GM12874 (cell line): ENCODE data around the gene GPR27.

Experiments used
- TF ChIP-seq, protein P1 (sequence below): IDR thresholded peaks from 2 replicates; pipeline ENCODE4 v1.5.1; 2011; ENCODE audit warnings: low read depth, mild to moderate bottlenecking, control low read depth, low read length, moderate library complexity; ENCODE audit not compliant: insufficient read depth

The GPR27 gene

DNA sequence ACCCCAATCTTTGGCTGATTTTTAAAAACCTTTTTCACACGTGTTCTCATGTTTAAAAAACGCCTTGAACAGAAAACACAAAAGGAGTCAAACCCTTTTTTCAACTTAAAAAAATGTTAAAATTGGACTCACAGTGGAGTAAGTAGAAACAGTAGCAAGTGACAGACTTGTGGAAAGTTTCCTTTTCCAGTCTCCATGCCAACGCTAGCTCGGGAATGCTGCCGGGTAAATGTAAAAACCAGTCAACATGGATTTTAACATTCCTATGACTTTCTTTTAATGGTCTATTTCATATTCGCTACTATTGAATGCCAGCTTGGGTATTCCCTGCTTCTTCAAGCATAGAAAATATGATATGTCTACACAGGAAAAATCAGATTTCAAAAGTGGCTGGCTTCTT lies 32.9 kb downstream of the GPR27 start:
- TF ChIP-seq, protein P1, sequence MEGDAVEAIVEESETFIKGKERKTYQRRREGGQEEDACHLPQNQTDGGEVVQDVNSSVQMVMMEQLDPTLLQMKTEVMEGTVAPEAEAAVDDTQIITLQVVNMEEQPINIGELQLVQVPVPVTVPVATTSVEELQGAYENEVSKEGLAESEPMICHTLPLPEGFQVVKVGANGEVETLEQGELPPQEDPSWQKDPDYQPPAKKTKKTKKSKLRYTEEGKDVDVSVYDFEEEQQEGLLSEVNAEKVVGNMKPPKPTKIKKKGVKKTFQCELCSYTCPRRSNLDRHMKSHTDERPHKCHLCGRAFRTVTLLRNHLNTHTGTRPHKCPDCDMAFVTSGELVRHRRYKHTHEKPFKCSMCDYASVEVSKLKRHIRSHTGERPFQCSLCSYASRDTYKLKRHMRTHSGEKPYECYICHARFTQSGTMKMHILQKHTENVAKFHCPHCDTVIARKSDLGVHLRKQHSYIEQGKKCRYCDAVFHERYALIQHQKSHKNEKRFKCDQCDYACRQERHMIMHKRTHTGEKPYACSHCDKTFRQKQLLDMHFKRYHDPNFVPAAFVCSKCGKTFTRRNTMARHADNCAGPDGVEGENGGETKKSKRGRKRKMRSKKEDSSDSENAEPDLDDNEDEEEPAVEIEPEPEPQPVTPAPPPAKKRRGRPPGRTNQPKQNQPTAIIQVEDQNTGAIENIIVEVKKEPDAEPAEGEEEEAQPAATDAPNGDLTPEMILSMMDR, result no peak

DNA sequence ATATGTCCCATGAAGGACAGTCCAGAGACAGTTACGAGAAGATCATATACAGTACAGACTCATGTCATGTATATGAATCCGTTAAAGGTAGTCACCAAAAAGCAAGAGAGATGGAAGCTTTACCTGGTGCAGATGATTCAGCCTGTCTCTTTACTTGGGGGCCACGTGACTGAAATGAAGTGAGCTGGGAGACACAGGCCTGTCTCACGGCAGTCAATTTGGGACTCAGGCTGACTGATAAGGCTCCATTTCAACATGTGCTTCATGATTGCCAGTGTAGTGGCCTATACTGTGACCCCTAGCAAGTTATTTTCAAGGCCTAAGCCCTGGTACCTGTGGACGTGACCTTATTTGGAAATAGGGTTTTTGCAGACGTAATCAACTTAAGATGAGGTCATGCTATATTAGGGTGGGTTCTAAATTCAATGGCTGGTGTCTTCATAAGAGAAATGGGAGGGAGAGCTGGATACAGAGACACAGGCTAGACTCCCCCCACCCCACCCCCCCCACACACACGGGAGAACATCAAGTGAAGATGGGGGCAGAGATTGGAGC lies 34.3 kb downstream of the GPR27 start:
- TF ChIP-seq, protein P1, result no peak

DNA sequence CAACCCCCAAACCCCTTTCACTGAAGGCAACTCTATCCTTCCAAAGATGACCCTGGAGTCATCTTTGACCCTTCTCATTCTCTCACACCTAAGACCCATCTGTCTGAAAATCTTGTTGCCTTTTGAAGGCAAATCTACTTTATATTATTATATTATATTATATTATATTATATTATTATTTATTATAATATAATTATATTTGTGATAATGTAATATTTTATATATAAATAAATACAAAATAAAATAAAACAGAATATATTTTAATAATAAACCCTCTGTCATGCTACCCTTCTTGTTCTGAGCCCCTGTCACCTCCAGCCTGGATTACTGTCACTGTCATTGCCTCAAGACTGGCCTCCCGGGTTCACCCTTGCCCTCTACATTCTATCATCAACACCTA lies 36.3 kb downstream of the GPR27 start:
- TF ChIP-seq, protein P1, result no peak

DNA sequence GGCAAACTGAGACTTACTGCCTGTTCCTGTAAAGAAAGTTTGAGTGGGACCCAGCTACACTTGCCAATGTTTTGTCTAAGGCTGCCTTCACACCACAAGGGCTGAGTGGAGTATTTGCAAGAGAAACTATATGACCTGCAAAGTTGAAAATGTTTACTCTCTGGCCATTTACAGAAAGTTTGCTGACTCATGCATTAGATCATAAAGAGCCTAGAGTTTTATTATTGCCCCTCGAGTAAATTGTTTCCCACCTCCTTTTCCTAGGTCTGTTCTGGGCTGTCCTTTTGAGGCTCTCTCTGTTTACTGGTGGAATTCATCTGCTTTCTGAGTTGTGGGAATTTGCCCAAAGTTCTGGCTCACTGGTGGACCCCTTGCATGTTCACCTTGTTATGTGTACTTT lies 38.0 kb downstream of the GPR27 start:
- TF ChIP-seq, protein P1, result no peak

DNA sequence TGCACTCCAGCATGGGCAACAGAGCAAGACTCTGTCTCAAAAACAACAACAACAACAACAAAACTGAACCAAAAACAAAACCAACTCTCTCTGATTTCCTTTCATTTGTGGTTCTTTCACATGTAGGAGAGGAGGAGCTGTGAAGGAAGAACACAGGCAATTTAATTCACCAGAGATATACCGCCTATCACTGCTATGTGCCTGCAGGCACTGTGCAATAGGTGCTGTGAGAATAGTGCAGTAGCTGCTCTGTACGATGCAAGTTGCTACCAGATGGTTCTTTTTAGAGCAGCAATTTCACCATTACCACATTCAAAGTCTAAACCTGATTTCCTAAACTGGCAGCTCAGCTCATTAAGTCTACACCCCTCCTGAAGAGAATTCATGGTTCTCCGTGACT lies 42.6 kb downstream of the GPR27 start:
- TF ChIP-seq, protein P1, result no peak

DNA sequence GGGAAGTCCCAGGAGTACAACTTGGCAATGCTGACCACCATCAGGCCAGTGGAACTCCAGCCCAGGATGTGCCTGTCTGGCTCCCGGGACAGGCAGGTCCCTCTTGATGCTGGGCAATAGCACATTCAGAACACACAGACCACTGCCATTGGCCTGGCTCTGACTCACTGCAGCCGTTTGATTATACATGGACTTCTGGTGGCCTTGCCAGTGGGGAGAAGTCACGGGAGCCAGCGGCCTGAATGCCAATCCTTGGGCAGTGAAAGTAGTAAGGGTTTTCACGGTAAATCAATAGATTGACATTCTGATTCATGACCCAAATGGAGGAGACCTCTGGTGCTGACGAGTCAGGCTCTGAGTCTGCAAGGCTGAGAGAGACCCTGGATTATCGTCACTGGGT lies 43.8 kb downstream of the GPR27 start:
- TF ChIP-seq, protein P1, result no peak

DNA sequence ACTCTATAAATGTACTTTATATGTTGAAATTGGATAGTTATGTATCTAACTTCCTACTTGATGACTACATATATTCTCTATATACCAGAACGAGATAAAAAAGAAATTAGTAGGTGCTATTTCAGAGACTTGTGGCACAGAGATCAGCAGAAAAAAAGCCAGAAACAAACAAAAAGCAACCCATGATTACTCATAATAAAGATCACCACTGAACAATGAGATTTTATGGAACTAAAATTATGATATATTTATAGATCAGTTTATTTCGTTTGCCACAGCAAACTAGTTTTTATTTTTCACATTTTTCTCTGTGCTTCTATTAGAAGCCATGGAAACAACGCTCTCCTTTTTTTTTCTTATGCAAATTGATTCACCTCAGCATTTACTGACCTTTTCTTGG lies 46.4 kb downstream of the GPR27 start:
- TF ChIP-seq, protein P1, result no peak
